ENCODE results near the gene PPA1. TPM values are rescaled to one million over a fixed set of nuclear protein-coding genes. Genes with fewer than 3 reads are reported as not detected.

PPA1 gene
- total RNA-seq, 1 donor from 2014 or later, result 56.3 TPM

GRCh38 chr10:70191161-70191971 is 41.9 kb downstream of the PPA1 start:
- no peaks in the 10 kb centered on the region for H3K4me1 Mint-ChIP-seq (ENCODE audit: unreplicated experiment)
- no peaks in the 10 kb centered on the region for H3K9me3 Mint-ChIP-seq (ENCODE audit: unreplicated experiment)
- no peak for DNase-seq (ENCODE audit: low spot score)
- no peaks in the 10 kb centered on the region for H3K36me3 Mint-ChIP-seq (ENCODE audit: low read depth, unreplicated experiment)
- no peak overlapping the region for H3K27ac Mint-ChIP-seq (ENCODE audit: unreplicated experiment)
- H3K27me3 Mint-ChIP-seq (ENCODE audit: unreplicated experiment), result peaks cover 4% of the 10 kb centered on the region
- H3K4me3 Mint-ChIP-seq (ENCODE audit: unreplicated experiment), result no peak overlapping the region
- no peak for TF ChIP-seq CTCF (IDR thresholded peaks at IDR 0.05; ENCODE audit: unreplicated experiment)

- Mint-ChIP-seq H3K27ac (ENCODE audit: unreplicated experiment) (no peak overlapping the region), H3K27me3 (ENCODE audit: unreplicated experiment) (peaks cover 4% of the 10 kb centered on the region), H3K36me3 (ENCODE audit: low read depth, unreplicated experiment) (no peaks in the 10 kb centered on the region), H3K9me3 (ENCODE audit: unreplicated experiment) (no peaks in the 10 kb centered on the region), H3K4me3 (ENCODE audit: unreplicated experiment) (no peak overlapping the region), H3K4me1 (ENCODE audit: unreplicated experiment) (no peaks in the 10 kb centered on the region)
- DNase-seq (ENCODE audit: low spot score), result no peak
- TF ChIP-seq CTCF (IDR thresholded peaks at IDR 0.05; ENCODE audit: unreplicated experiment), result no peak
Measured at GRCh38 chr10:70190581-70190980, 42.6 kb downstream of the PPA1 start.

- DNase-seq (ENCODE audit: low spot score), result no peak
- Mint-ChIP-seq H3K4me3 (ENCODE audit: unreplicated experiment) (no peak overlapping the region), H3K9me3 (ENCODE audit: unreplicated experiment) (no peaks in the 10 kb centered on the region), H3K27me3 (ENCODE audit: unreplicated experiment) (peaks cover 4% of the 10 kb centered on the region), H3K36me3 (ENCODE audit: low read depth, unreplicated experiment) (no peaks in the 10 kb centered on the region), H3K4me1 (ENCODE audit: unreplicated experiment) (no peaks in the 10 kb centered on the region), H3K27ac (ENCODE audit: unreplicated experiment) (no peak overlapping the region)
- TF ChIP-seq CTCF (IDR thresholded peaks at IDR 0.05; ENCODE audit: unreplicated experiment), result no peak
Measured at GRCh38 chr10:70190102-70190501, 43.1 kb downstream of the PPA1 start.

- no peaks in the 10 kb centered on the region for H3K36me3 Mint-ChIP-seq (ENCODE audit: low read depth, unreplicated experiment)
- no peak overlapping the region for H3K27ac Mint-ChIP-seq (ENCODE audit: unreplicated experiment)
- peaks cover 4% of the 10 kb centered on the region for H3K27me3 Mint-ChIP-seq (ENCODE audit: unreplicated experiment)
- H3K4me1 Mint-ChIP-seq (ENCODE audit: unreplicated experiment), result no peaks in the 10 kb centered on the region
- DNase-seq (ENCODE audit: low spot score), result no peak
- H3K4me3 Mint-ChIP-seq (ENCODE audit: unreplicated experiment), result no peak overlapping the region
- TF ChIP-seq CTCF (IDR thresholded peaks at IDR 0.05; ENCODE audit: unreplicated experiment), result no peak
- H3K9me3 Mint-ChIP-seq (ENCODE audit: unreplicated experiment), result no peaks in the 10 kb centered on the region
Measured at GRCh38 chr10:70188768-70189167, 44.5 kb downstream of the PPA1 start.

- H3K27me3 Mint-ChIP-seq (ENCODE audit: unreplicated experiment), result peaks cover 4% of the 10 kb centered on the region
- no peak overlapping the region for H3K27ac Mint-ChIP-seq (ENCODE audit: unreplicated experiment)
Measured at GRCh38 chr10:70186571-70186970, 46.7 kb downstream of the PPA1 start.

More at GRCh38 chr10:70186571-70186970, 46.7 kb downstream of the PPA1 start:
- Mint-ChIP-seq H3K36me3 (ENCODE audit: low read depth, unreplicated experiment) (no peaks in the 10 kb centered on the region), H3K4me3 (ENCODE audit: unreplicated experiment) (no peak overlapping the region), H3K9me3 (ENCODE audit: unreplicated experiment) (no peaks in the 10 kb centered on the region), H3K4me1 (ENCODE audit: unreplicated experiment) (no peaks in the 10 kb centered on the region)
- no peak for TF ChIP-seq CTCF (IDR thresholded peaks at IDR 0.05; ENCODE audit: unreplicated experiment)
- no peak for DNase-seq (ENCODE audit: low spot score)

All from endothelial cell (in vitro differentiated cells).